ENCODE measurements around the gene ANKRD33B.
"Not testable (repeated sequence)": the region's sequence is repeated elsewhere in the genome, so short reads cannot be mapped to it uniquely, and the experiment has no call there.

ANKRD33B gene

GRCh38 chr5:10536931-10537579, 26.8 kb upstream of the ANKRD33B start:
- in situ Hi-C loops (cut with MboI; ENCODE audit: low sequenced_read_pairs), result no loop called here

GRCh38 chr5:10537624-10538023, 26.2 kb upstream of the ANKRD33B start:
- in situ Hi-C loops (cut with MboI; ENCODE audit: low sequenced_read_pairs), result no loop called here

- in situ Hi-C loops (cut with MboI; ENCODE audit: low sequenced_read_pairs), result no loop called here
Measured at GRCh38 chr5:10538103-10538788, 25.6 kb upstream of the ANKRD33B start.

GRCh38 chr5:10538789-10539686, 24.8 kb upstream of the ANKRD33B start:
- in situ Hi-C loops (cut with MboI; ENCODE audit: low sequenced_read_pairs), result no loop called here

- in situ Hi-C loops (cut with MboI; ENCODE audit: low sequenced_read_pairs), result no loop called here
Measured at GRCh38 chr5:10539687-10539998, 24.2 kb upstream of the ANKRD33B start.

GRCh38 chr5:10540036-10540544, 23.8 kb upstream of the ANKRD33B start:
- in situ Hi-C loops (cut with MboI; ENCODE audit: low sequenced_read_pairs), result no loop called here

- in situ Hi-C loops (cut with MboI; ENCODE audit: low sequenced_read_pairs), result no loop called here
Measured at GRCh38 chr5:10540951-10541646, 22.8 kb upstream of the ANKRD33B start.

- in situ Hi-C loops (cut with MboI; ENCODE audit: low sequenced_read_pairs), result no loop called here
Measured at GRCh38 chr5:10542055-10542550, 21.8 kb upstream of the ANKRD33B start.

- in situ Hi-C loops (cut with MboI; ENCODE audit: low sequenced_read_pairs), result no loop called here
Measured at GRCh38 chr5:10543585-10544040, 20.3 kb upstream of the ANKRD33B start.

- in situ Hi-C loops (cut with MboI; ENCODE audit: low sequenced_read_pairs), result no loop called here
Measured at GRCh38 chr5:10545084-10545483, 18.8 kb upstream of the ANKRD33B start.

GRCh38 chr5:10546186-10546585, 17.7 kb upstream of the ANKRD33B start:
- in situ Hi-C loops (cut with MboI; ENCODE audit: low sequenced_read_pairs), result no loop called here

GRCh38 chr5:10548418-10549122, 15.3 kb upstream of the ANKRD33B start:
- in situ Hi-C loops (cut with MboI; ENCODE audit: low sequenced_read_pairs), result no loop called here

GRCh38 chr5:10549123-10549514, 14.8 kb upstream of the ANKRD33B start:
- in situ Hi-C loops (cut with MboI; ENCODE audit: low sequenced_read_pairs), result not testable (repeated sequence)

- in situ Hi-C loops (cut with MboI; ENCODE audit: low sequenced_read_pairs), result no loop called here
Measured at GRCh38 chr5:10550222-10550995, 13.5 kb upstream of the ANKRD33B start.

- in situ Hi-C loops (cut with MboI; ENCODE audit: low sequenced_read_pairs), result no loop called here
Measured at GRCh38 chr5:10551782-10552138, 12.1 kb upstream of the ANKRD33B start.

GRCh38 chr5:10552183-10553143, 11.4 kb upstream of the ANKRD33B start:
- in situ Hi-C loops (cut with MboI; ENCODE audit: low sequenced_read_pairs), result no loop called here

GRCh38 chr5:10553476-10553875, 10.4 kb upstream of the ANKRD33B start:
- in situ Hi-C loops (cut with MboI; ENCODE audit: low sequenced_read_pairs), result no loop called here

- in situ Hi-C loops (cut with MboI; ENCODE audit: low sequenced_read_pairs), result no loop called here
Measured at GRCh38 chr5:10555277-10555684, 8.6 kb upstream of the ANKRD33B start.

Data from HL-60/S4 treated with retinoic acid at 250 ng/mL for 4 days and 3 days (cell line).